ENCODE data around the gene CDX1.

The CDX1 gene

GRCh38 chr5:150184990-150185912 lies 18.7 kb downstream of the CDX1 start:
- DNase-seq: no peak

- no peak for DNase-seq
These were observed 19.6 kb downstream of the CDX1 start for GRCh38 chr5:150186137-150186536.

GRCh38 chr5:150186897-150187296 lies 20.3 kb downstream of the CDX1 start:
- DNase-seq: no peak

GRCh38 chr5:150188146-150188842 lies 21.7 kb downstream of the CDX1 start:
- DNase-seq: no peak

- no peak for DNase-seq
These were observed 22.7 kb downstream of the CDX1 start for GRCh38 chr5:150189326-150189725.

GRCh38 chr5:150189728-150190502 lies 23.3 kb downstream of the CDX1 start, which contains the start of gene SLC6A7:
SLC6A7 (plus strand) TSS chr5:150190062; CDS start chr5:150190328, 266 bp downstream.
- no peak for DNase-seq

GRCh38 chr5:150190503-150190979 lies 24.0 kb downstream of the CDX1 start:
- DNase-seq: no peak

- no peak for DNase-seq
These were observed 24.4 kb downstream of the CDX1 start for GRCh38 chr5:150190987-150191386.

- DNase-seq: no peak
These were observed 25.9 kb downstream of the CDX1 start for GRCh38 chr5:150192462-150192861.

GRCh38 chr5:150195736-150196485 lies 29.3 kb downstream of the CDX1 start:
- no peak for DNase-seq

GRCh38 chr5:150196514-150196913 lies 29.9 kb downstream of the CDX1 start:
- DNase-seq: no peak

- no peak for DNase-seq
These were observed 30.4 kb downstream of the CDX1 start for GRCh38 chr5:150196986-150197385.

GRCh38 chr5:150197476-150197875 lies 30.9 kb downstream of the CDX1 start:
- DNase-seq: no peak

- DNase-seq: no peak
These were observed 35.9 kb downstream of the CDX1 start for GRCh38 chr5:150202501-150202900.

- DNase-seq: no peak
These were observed 37.4 kb downstream of the CDX1 start for GRCh38 chr5:150203832-150204589.

- DNase-seq: no peak
These were observed 38.0 kb downstream of the CDX1 start for GRCh38 chr5:150204590-150204960.

GRCh38 chr5:150206098-150206778 lies 39.7 kb downstream of the CDX1 start:
- no peak for DNase-seq

GRCh38 chr5:150206779-150207115 lies 40.2 kb downstream of the CDX1 start:
- DNase-seq: no peak

- DNase-seq: no peak
These were observed 41.9 kb downstream of the CDX1 start for GRCh38 chr5:150208187-150209098.

GRCh38 chr5:150209099-150209635 lies 42.6 kb downstream of the CDX1 start:
- DNase-seq: peak; percentile 11

Measured in activated CD4-positive, alpha-beta T cell treated with anti-CD3 and anti-CD28 coated beads for 48 hours (primary cell).